ENCODE measurements around the gene CCDC120. TPM values are rescaled to one million over a fixed set of nuclear protein-coding genes. Genes with fewer than 3 reads are reported as not detected.
A peak's percentile ranks its signal among the peaks of the same experiment; 100 is the strongest.

Gene CCDC120
- total RNA-seq: 5.3 TPM

DNA sequence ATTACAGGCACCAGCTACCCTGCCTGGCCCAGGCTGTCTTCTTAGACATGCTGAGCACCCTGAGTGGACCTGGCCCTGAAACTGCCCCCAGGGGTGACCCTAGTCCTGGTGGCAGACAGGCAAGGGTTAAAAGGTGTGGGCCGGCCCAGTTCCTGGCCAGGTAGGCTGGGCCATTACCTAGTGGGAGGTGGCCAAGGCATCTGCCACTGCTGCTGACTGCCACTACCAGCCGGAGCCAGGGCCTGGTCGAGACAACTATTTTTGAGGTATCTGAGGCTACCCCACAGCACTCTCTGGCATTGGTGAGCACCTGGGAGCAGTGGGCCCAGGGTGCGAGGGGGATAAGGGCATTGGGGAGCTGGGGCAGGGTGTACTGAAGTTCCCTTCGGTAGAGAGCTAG, at the start of gene CCDC120:
TSS of gene CCDC120 (plus strand) at position 206 of the 400 bp plus-strand sequence. CDS start 3,043 bp downstream, outside the sequence.

GRCh38 chrX:49043220-49043986, 15.4 kb upstream of the CCDC120 start, which contains the start of gene TFE3:
Gene TFE3, minus strand, starts transcription at chrX:49043357. Its CDS starts 131 bp downstream, at chrX:49043226.

GRCh38 chrX:49073601-49074575, 15.1 kb downstream of the CCDC120 start, which contains the start of gene PRAF2:
Gene PRAF2, minus strand, starts transcription at chrX:49074002. Its CDS starts 15 bp downstream, at chrX:49073987.

GRCh38 chrX:49079489-49080428, 21.0 kb downstream of the CCDC120 start, which contains the start of gene WDR45:
Gene WDR45, minus strand, starts transcription at chrX:49079887. Its CDS starts 1,792 bp downstream, at chrX:49078095.

Small RNAs within 50 kb of the gene (small RNA-seq; reads per million reads assigned to genes)
- 0.64 reads per million, percentile 57 among the genes with 10 or more reads in this experiment for gene RNU4-52P (ENCODE audit: low replicate concordance)

Other genes with a start within 250 kb of the CCDC120 start
- gene ERAS, start 232.5 kb upstream of the CCDC120 start, total RNA-seq: not detected
- 63.5 TPM for gene PCSK1N, start 223.4 kb upstream of the CCDC120 start, total RNA-seq
- 19.4 TPM for gene TIMM17B, start 161.2 kb upstream of the CCDC120 start, total RNA-seq
- gene PQBP1, start 161.1 kb upstream of the CCDC120 start, total RNA-seq: 34.7 TPM
- 6.9 TPM for gene SLC35A2, start 147.4 kb upstream of the CCDC120 start, total RNA-seq
- 9.7 TPM for gene PIM2, start 140.0 kb upstream of the CCDC120 start, total RNA-seq
- gene OTUD5, start 101.4 kb upstream of the CCDC120 start, total RNA-seq: 30.4 TPM
- 0.63 TPM for gene KCND1, start 87.2 kb upstream of the CCDC120 start, total RNA-seq
- gene GRIPAP1, start 56.7 kb upstream of the CCDC120 start, total RNA-seq: 49.8 TPM
- 12.2 TPM for gene TFE3, start 15.6 kb upstream of the CCDC120 start, total RNA-seq
- gene PRAF2, start 15.0 kb downstream of the CCDC120 start, total RNA-seq: 7.8 TPM
- gene WDR45, start 20.9 kb downstream of the CCDC120 start, total RNA-seq: 37.6 TPM
- gene GPKOW, start 64.7 kb downstream of the CCDC120 start, total RNA-seq: 20.3 TPM
- gene MAGIX, start 103.8 kb downstream of the CCDC120 start, total RNA-seq: 2.8 TPM
- 1.6 TPM for gene PLP2, start 112.9 kb downstream of the CCDC120 start, total RNA-seq
- gene PRICKLE3, start 127.4 kb downstream of the CCDC120 start, total RNA-seq: 0.31 TPM
- gene SYP, start 141.2 kb downstream of the CCDC120 start, total RNA-seq: 121 TPM
- gene CACNA1F, start 174.3 kb downstream of the CCDC120 start, total RNA-seq: not detected
- gene CCDC22, start 176.5 kb downstream of the CCDC120 start, total RNA-seq: 5.3 TPM
- not detected for gene FOXP3, start 205.7 kb downstream of the CCDC120 start, total RNA-seq
- 19.1 TPM for gene PPP1R3F, start 210.8 kb downstream of the CCDC120 start, total RNA-seq
- gene GAGE10, start 244.6 kb downstream of the CCDC120 start, total RNA-seq: not detected

All from parietal lobe (tissue), 2 donors.